ENCODE results near the gene PI4KA.

Gene PI4KA

GRCh38 chr22:20792966-20793728 is 65.5 kb downstream of the PI4KA start:
- DNase-seq (ENCODE audit: low spot score), result no peak

DNA sequence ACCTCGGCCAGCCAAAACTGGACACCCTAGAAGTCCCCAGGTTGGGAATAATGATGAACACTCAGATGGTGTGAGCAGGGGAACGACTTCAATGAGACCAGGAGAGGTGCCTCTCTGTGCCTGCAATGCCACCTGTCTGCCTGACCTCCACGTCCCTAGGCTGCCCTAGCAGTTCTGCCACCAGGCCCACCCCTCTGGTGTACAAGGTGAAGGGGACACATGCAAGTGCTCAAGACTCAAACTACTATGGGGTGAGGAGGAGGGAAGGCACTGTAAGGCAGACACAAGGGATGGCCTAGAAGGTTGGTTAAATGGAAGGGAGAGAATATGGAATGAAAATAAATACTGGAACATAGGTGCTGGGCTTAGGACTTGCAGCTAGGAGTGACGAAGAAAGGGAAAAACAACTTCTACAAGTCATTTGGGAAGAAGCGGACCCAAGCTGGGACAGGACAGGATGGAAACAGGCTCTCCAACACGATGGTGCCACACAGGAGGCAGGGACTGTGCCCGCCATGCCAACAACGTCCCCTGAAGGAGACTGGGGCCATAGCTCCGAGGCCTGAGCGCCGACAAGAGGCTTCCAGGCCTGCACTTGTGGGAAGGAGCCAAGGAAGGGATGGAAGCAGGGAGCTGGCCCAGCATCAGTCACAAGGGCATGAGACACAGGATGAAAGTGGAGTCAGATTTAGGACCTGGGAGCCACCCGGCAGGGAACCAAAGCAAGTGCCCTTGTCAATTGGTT is 66.2 kb downstream of the PI4KA start:
- no peak for DNase-seq (ENCODE audit: low spot score)

DNA sequence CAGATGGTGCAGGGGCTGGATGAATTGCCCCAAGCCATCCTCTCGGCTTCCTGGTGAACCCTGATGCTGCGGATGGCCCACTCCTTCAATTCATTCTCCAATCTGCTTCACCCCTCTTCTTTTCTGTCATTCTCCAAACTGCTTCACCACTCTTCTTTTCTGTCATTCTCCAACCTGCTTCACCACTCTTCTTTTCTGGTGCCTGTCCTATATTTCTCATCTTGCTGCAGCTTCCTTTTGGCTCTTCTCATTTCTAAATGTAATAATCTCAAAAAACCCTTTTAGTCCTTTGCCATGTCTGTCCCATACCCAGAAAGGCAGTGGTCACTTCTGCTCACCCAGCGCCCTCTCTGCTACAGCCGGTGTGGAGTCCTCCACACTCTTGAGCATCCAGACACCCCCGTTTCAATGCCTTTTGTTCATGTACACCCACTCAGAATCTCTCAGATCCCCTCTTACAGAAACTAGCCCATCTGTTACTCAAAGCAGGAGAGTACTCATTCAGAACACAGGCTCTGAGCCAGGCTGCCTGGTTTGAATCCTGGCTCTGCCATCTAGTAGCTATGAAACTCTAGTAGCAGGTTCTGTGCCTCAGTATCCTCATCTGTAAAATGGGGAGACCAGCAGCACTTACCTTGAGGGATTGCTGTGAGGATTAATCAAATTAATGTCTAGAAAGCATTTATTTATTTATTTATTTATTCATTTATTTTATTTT is 69.8 kb downstream of the PI4KA start:
- DNase-seq (ENCODE audit: low spot score), result no peak

DNA sequence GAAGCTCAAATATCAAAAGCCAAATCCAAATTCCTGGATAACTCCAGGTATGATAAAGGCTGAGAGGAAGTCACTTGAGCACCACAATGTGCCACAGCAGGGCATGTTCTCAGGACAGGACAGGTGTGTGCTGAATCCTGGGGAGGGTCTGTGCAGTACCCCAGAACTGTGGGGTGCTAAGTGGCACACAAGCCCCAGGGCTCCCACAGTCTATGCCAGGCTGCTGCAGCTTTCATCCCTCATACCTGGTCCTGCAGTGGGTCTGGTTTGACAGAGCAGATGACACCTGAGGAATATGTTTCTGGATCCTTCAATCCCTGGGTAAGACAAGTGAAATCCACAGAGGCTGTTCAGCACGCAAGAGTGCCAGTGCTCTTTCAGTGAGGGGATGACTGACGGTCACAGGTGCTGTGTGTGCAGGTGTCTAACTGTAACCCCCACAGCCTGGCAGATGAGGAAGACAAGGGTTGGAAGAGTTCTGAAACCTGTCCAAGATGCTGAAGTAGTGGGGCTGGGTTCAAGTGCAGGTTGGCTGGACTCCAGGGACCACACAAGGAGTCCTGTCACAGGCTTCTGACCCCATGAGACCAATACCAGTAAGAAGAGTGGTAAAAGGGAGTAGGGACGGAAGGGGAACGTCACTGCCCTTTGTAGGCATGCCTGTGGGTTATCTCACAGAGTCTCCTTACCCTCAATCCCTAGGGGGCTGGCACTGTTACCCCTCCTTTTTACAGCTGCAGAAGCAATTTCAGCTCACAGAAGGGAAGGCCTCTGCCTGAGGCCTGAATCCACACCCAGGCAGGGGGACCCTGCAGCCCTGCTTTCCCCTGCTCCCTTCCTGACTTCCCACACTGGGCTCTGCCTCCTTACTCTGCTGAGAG is 70.6 kb downstream of the PI4KA start:
- DNase-seq (ENCODE audit: low spot score), result no peak

GRCh38 chr22:20787223-20787622 is 71.4 kb downstream of the PI4KA start:
- DNase-seq (ENCODE audit: low spot score), result no peak

- DNase-seq (ENCODE audit: low spot score), result no peak
Measured at GRCh38 chr22:20786536-20786979, 72.1 kb downstream of the PI4KA start.

DNA sequence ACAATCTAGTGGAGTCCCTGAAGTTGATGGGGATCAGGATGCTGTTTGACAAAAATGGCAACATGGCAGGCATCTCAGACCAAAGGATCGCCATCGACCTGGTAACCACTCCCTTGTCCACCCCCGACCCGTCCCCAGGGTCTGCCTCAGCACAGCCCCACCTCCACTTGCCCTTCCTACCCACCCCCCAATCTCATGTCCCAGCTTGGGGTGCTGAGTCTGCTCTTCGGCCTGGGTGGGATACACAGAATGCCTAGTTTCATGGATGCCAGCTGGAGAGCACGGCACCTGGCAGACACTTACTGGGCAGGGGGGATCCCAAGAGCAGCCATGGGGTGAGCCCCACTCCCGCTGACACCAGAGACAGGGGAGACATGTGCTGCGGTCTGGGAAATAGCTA is 72.6 kb downstream of the PI4KA start:
- no peak for DNase-seq (ENCODE audit: low spot score)

DNA sequence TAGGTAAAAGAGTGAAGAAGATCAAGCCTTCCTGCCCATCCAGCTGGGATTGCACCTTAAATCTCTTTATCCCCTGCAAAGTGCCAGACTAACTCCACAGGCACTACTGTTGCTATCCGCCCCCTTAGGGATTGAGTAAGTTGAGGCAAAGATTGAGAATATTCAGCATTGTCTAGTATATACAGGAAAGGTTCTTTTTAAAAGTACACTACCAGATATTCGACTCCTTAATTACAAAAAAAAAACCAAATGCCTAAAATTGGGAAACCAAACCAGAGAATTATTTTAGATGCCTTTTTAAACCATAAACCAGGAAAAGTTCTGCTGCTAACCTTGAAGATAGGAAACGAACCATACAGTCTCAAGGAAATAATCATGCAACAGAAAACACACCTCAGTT is 73.2 kb downstream of the PI4KA start:
- DNase-seq (ENCODE audit: low spot score), result no peak

- DNase-seq (ENCODE audit: low spot score), result peak; percentile 44
Measured at GRCh38 chr22:20783844-20784723, 74.5 kb downstream of the PI4KA start.

GRCh38 chr22:20783300-20783673 is 75.3 kb downstream of the PI4KA start:
- DNase-seq (ENCODE audit: low spot score), result no peak

DNA sequence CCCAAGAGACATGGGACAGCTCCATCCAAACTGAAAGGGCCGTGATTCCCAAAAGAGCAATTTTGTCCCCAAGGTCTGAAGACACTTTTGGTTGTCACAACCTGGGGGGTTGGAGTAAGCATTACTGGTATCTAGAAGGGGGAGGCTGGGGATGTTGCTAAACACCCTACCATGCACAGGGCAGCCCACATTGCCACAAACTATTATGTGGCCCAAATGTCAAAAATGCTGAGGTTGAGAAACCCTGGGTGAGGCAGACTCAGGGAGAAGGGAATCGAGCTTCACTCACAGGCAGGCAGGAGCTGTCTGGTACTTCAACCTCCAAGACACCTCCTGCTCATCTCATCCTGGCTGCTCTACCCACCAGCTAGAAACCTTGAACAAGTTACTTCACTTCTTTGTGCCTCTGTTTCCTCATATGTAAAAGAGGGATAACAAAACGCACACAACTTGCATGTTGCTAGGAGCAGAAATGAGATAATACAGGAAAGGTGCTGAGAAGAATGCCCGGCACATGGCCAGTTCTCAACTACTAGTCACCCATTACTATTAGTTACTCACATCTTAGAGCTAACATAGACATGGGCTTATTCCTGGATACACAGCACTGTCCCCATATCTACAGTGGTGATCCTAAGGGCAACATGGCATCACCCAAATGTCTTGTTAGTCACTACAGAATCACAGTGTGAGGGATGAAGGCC is 75.9 kb downstream of the PI4KA start:
- no peak for DNase-seq (ENCODE audit: low spot score)

- no peak for DNase-seq (ENCODE audit: low spot score)
Measured at GRCh38 chr22:20782083-20782482, 76.5 kb downstream of the PI4KA start.

DNA sequence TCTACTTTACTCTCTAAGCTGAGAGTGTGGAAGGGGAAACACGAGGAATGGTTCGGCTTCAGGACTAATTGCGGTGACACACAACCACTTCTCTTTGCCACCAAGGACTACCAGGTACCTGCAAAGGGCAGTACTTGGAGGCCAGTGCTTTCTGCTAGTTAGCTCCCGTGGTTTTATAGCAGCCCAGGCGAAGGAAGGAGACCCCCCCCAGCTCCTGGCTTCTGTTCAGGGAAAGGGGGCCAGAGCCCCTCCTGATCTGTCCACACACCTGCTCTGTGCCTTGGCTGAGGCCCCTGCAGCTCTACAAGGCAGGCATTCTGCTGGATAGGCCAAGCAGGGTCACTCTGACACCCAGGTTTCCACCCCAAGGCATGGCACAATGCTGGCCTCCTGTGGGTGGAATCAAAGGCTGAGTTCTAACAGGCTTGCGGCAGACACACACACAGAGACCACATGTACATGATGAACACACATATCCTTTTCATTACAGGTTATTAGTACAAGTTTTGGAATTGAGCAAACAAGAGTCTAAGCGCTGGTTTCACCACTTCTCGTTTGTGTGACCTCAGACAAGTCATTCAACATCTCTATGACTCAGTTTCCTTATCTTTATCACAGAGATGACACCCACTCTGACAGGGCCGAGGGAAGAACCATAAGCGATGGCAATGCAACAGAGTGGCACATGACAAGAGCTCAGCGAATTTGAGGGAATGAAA is 77.2 kb downstream of the PI4KA start:
- no peak for DNase-seq (ENCODE audit: low spot score)

GRCh38 chr22:20779818-20780158 is 78.8 kb downstream of the PI4KA start:
- DNase-seq (ENCODE audit: low spot score), result no peak

DNA sequence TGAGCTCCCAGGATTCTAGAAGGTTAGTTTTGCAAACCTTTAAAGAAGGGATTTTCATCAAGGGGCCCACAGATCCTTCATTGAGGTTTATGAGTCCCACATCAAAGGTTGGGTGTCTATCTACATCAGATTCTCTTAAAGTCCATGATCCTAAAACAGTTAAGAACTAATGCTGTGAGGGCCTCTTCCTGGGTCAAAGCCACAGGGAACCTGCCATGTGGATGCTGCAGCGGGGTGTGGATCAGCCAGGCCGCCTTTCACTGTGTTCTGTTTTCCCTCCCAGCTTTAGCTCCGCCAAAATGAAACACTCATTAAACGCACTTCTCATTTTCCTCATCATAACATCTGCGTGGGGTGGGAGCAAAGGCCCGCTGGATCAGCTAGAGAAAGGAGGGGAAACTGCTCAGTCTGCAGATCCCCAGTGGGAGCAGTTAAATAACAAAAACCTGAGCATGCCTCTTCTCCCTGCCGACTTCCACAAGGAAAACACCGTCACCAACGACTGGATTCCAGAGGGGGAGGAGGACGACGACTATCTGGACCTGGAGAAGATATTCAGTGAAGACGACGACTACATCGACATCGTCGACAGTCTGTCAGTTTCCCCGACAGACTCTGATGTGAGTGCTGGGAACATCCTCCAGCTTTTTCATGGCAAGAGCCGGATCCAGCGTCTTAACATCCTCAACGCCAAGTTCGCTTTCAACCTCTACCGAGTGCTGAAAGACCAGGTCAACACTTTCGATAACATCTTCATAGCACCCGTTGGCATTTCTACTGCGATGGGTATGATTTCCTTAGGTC is 79.4 kb downstream of the PI4KA start:
- DNase-seq (ENCODE audit: low spot score), result peak; percentile 1

DNA sequence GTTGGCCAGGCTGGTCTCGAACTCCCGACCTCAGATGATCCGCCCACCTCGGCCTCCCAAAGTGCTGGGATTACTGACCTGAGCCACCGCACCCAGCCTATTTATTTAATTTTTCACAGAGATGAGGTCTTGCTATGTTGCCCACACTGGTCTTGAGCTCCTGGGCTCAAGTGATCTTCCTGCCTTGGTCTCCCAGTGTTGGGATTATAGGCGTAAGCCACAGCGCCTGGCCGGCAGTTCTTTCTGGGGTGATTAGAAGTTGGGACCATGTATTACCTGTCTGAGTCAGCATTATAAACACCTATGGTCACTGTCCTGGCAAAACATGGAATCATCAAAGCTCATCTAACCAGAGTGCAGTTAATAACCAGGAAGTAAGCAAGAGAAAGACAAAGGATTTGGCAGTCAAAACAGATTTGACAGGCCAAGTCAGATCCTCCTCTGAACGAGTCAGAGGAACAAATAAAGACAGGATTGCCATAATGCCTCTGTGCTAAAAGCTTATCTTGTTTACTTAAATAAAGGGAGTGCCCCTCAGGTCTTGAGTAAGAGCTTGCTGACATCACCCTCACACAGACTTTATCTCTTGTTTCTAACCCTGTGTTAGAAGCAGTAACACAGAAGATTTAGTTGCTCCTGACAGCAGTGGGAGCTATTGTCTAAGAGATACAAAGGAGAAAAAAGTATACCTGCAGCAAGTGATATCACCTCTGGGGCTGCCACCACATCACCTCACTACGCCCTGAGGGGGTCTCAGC is 81.0 kb downstream of the PI4KA start:
- DNase-seq (ENCODE audit: low spot score), result peak; percentile 97

GRCh38 chr22:20776624-20777405 is 81.8 kb downstream of the PI4KA start:
- DNase-seq (ENCODE audit: low spot score), result no peak
